CD4-positive, CD25-positive, alpha-beta regulatory T cell (primary cell): ENCODE results near the gene LRRTM4. TPM values are rescaled to one million over a fixed set of nuclear protein-coding genes. Genes with fewer than 3 reads are reported as not detected.

Experiments used
- ATAC-seq, 2 donors: fragments of 150-1000 bp; cut with Tn5 transposase; one replicate each; pipeline ENCODE4 v1.10.0; 2021; ENCODE audit warnings: low read depth in 2 of 2, moderate number of reproducible peaks in 2 of 2, moderate library complexity in 1 of 2
- DNase-seq, 3 donors: peaks; one replicate each; pipeline versions ENCODE4 v3.0.0 to v3.0.0-alpha.2; 2012 to 2022; ENCODE audit warnings: mixed read lengths in 1 of 3
- H3K27ac ChIP-seq: one replicate; pipeline ENCODE4 v1.7.0; 2013; ENCODE audit warnings: mild to moderate bottlenecking, low read length; ENCODE audit not compliant: insufficient read depth, poor library complexity, severe bottlenecking
- H3K27me3 ChIP-seq: one replicate; pipeline ENCODE4 v1.7.0; 2013; ENCODE audit warnings: low read length; ENCODE audit not compliant: control insufficient read depth, insufficient read depth
- H3K36me3 ChIP-seq: one replicate; pipeline ENCODE4 v1.7.0; 2013; ENCODE audit warnings: mild to moderate bottlenecking, low read length, moderate library complexity; ENCODE audit not compliant: control insufficient read depth, insufficient read depth
- H3K4me1 ChIP-seq: 2 replicates; pipeline ENCODE4 v1.7.0; 2013; ENCODE audit warnings: mild to moderate bottlenecking, low read length; ENCODE audit not compliant: insufficient read depth, control insufficient read depth, poor library complexity, severe bottlenecking
- H3K4me3 ChIP-seq: one replicate; pipeline ENCODE4 v1.7.0; 2013; ENCODE audit warnings: low read depth, mild to moderate bottlenecking, low read length, moderate library complexity
- H3K9me3 ChIP-seq, 2 experiments: 1 replicate in 1 of 2; 2 replicates in 1 of 2; pipeline ENCODE4 v1.7.0; 2013; ENCODE audit warnings: low read length in 2 of 2, mild to moderate bottlenecking in 1 of 2, moderate library complexity in 1 of 2; ENCODE audit not compliant: control insufficient read depth in 2 of 2
- H3K27ac Mint-ChIP-seq, 3 donors: one replicate each; pipeline ENCODE4 v1.8.0; 2020 to 2022; ENCODE audit warnings: mild to moderate bottlenecking in 3 of 3, mixed read lengths in 3 of 3, moderate library complexity in 2 of 3
- H3K27me3 Mint-ChIP-seq: one replicate; pipeline ENCODE4 v1.8.0; 2022; ENCODE audit warnings: mild to moderate bottlenecking, mixed read lengths
- H3K36me3 Mint-ChIP-seq: one replicate; pipeline ENCODE4 v1.8.0; 2020; ENCODE audit warnings: mixed read lengths
- H3K4me1 Mint-ChIP-seq, 4 donors: one replicate each; pipeline ENCODE4 v1.8.0; 2020 to 2022; ENCODE audit warnings: mixed read lengths in 4 of 4, mild to moderate bottlenecking in 1 of 4
- H3K4me3 Mint-ChIP-seq, 4 donors: one replicate each; pipeline ENCODE4 v1.8.0; 2020 to 2022; ENCODE audit warnings: mild to moderate bottlenecking in 4 of 4, mixed read lengths in 4 of 4, moderate library complexity in 3 of 4
- H3K9me3 Mint-ChIP-seq, 7 donors: one replicate each; pipeline ENCODE4 v1.8.0; 2020 to 2022; ENCODE audit warnings: mixed read lengths in 7 of 7, mild to moderate bottlenecking in 3 of 7, moderate library complexity in 2 of 7
- polyA plus RNA-seq, 4 donors: library from polyadenylated mRNA; unstranded; fragments of 300-500 nt; fragmentation: Illumina TruSeq; gene quantifications; one replicate each; pipeline ENCODE4 v1.2.3, GENCODE V29; 2021
- total RNA-seq: library from RNA; stranded (reverse); gene quantifications from one replicate; pipeline ENCODE4 v1.2.3, GENCODE V29; 2022

Gene LRRTM4
- total and polyA plus RNA-seq, 5 donors from 2014 or later: not detected

- Histone ChIP-seq H3K36me3 (no peaks in the 10 kb centered on the region), H3K4me1 (no peaks in the 10 kb centered on the region), H3K27ac (no peak overlapping the region), H3K4me3 (no peak overlapping the region), H3K27me3 (no peaks in the 10 kb centered on the region), H3K9me3 (peaks cover 0 to 9% of the 10 kb centered on the region in 2 experiments)
- Mint-ChIP-seq H3K27me3 (no peaks in the 10 kb centered on the region), H3K27ac (no peak overlapping the region), H3K4me3 (no peak overlapping the region), H3K36me3 (no peaks in the 10 kb centered on the region), H3K4me1 (no peaks in the 10 kb centered on the region), H3K9me3 (peaks cover 0 to 17% (median 0%) of the 10 kb centered on the region in 7 donors)
- no peak for ATAC-seq
- no peak for DNase-seq
These were observed 13.7 kb downstream of the LRRTM4 start for GRCh38 chr2:77508511-77508910.

DNA sequence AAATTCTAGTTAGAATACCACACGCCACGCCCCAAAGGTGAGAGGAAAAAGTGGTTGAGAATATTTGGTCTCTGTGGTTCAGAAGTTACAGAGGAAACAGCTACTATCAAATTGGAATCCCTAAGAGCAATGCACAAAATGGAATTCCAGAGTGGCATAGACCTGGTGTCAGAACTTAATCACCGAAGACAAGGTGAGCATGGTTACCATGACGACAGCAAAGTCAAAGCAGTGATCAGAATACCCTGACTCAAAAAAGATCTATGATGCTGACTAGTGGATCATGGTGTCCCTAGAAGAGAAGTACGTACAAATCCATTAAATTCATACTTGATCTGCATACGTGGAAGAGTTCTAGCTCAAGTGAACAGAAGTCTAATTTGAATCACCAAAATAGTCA, 14.5 kb downstream of the LRRTM4 start:
- Histone ChIP-seq H3K4me3 (no peak overlapping the region), H3K36me3 (no peaks in the 10 kb centered on the region), H3K4me1 (no peaks in the 10 kb centered on the region), H3K27me3 (no peaks in the 10 kb centered on the region), H3K27ac (no peak overlapping the region), H3K9me3 (peaks cover 0 to 9% of the 10 kb centered on the region in 2 experiments)
- Mint-ChIP-seq H3K4me3 (no peak overlapping the region), H3K9me3 (peaks cover 0 to 17% (median 0%) of the 10 kb centered on the region in 7 donors), H3K36me3 (no peaks in the 10 kb centered on the region), H3K27ac (no peak overlapping the region), H3K4me1 (no peaks in the 10 kb centered on the region), H3K27me3 (no peaks in the 10 kb centered on the region)
- ATAC-seq: no peak
- no peak for DNase-seq

GRCh38 chr2:77488141-77488540, 34.0 kb downstream of the LRRTM4 start:
- H3K9me3 Mint-ChIP-seq: peaks cover 3 to 16% (median 5%) of the 10 kb centered on the region in 7 donors
- H3K4me1 Mint-ChIP-seq: no peaks in the 10 kb centered on the region
- Histone ChIP-seq H3K27me3 (no peaks in the 10 kb centered on the region), H3K4me1 (no peaks in the 10 kb centered on the region), H3K4me3 (no peak overlapping the region), H3K36me3 (no peaks in the 10 kb centered on the region), H3K9me3 (peaks cover 0 to 9% of the 10 kb centered on the region in 2 experiments), H3K27ac (no peak overlapping the region)
- no peaks in the 10 kb centered on the region for H3K27me3 Mint-ChIP-seq
- no peaks in the 10 kb centered on the region for H3K36me3 Mint-ChIP-seq
- ATAC-seq: no peak
- H3K4me3 Mint-ChIP-seq: no peak overlapping the region
- H3K27ac Mint-ChIP-seq: no peak overlapping the region
- no peak for DNase-seq

DNA sequence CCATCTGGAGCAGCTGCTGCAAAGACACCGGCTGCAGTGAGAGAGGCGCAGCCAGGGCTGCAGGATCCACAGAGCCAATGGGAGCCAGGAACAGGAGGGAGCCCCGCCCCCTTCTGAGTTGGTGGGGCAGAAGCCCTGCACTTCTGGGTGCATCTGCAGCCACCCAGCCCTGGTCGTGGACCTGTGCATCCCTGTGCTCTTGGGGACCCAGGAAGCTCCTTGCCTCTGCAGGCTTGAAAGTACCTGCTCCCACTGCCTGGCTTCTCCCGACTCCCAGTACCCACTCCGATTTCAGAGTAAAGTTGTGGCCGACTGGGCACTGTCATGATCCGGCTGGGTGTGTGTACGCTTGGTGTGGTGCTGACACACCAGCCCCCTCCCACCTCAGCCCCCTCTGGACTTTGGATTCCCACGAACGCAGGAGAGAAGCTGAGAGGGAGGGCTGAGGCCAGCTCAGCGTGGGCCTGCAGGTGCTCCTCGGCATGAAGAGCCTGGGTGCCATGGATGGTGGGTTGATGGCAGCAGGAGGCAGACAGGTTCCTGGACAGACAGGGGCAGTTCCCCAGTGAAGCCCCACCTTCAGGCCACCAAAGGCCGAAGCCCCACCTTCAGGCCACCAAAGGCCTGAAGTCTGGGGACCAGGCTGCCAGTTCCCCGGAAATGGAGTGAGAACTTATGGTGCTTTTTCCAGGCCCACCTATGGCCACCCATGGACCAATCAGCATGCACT, 34.9 kb downstream of the LRRTM4 start:
- Histone ChIP-seq H3K27ac (no peak overlapping the region), H3K4me1 (no peaks in the 10 kb centered on the region), H3K27me3 (no peaks in the 10 kb centered on the region), H3K4me3 (no peak overlapping the region), H3K9me3 (peaks cover 0 to 9% of the 10 kb centered on the region in 2 experiments), H3K36me3 (no peaks in the 10 kb centered on the region)
- Mint-ChIP-seq H3K4me3 (no peak overlapping the region), H3K9me3 (peaks cover 3 to 16% (median 5%) of the 10 kb centered on the region in 7 donors), H3K27me3 (no peaks in the 10 kb centered on the region), H3K27ac (no peak overlapping the region), H3K36me3 (no peaks in the 10 kb centered on the region), H3K4me1 (no peaks in the 10 kb centered on the region)
- ATAC-seq (no peak), DNase-seq (no peak)

DNA sequence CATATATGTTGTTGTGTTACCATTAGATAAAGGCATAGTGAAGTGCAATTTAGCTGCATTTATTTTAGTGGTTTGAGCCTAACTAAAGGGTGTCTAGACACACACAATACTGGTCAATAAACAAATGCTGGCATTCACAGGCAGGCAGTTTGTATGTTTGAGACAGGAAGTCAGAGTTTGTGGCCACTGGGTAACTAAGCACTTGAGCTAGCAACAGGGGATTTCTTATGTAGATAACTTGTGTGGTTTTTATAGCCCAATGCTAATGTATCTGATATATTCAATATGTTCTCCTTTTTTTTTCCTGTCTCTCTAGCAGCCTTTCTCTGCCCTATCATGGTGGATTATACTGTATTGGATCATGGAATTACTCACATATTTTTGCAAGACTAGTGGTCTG, 38.1 kb downstream of the LRRTM4 start:
- Mint-ChIP-seq H3K9me3 (peaks cover 4 to 26% (median 8%) of the 10 kb centered on the region in 7 donors), H3K4me3 (no peak overlapping the region), H3K4me1 (no peaks in the 10 kb centered on the region), H3K36me3 (no peaks in the 10 kb centered on the region), H3K27ac (no peak overlapping the region), H3K27me3 (no peaks in the 10 kb centered on the region)
- no peaks in the 10 kb centered on the region for H3K27me3 ChIP-seq
- DNase-seq (no peak), ATAC-seq (no peak)
- H3K9me3 ChIP-seq: peaks cover 0 to 9% of the 10 kb centered on the region in 2 experiments
- no peaks in the 10 kb centered on the region for H3K36me3 ChIP-seq
- no peaks in the 10 kb centered on the region for H3K4me1 ChIP-seq
- no peak overlapping the region for H3K4me3 ChIP-seq
- no peak overlapping the region for H3K27ac ChIP-seq

DNA sequence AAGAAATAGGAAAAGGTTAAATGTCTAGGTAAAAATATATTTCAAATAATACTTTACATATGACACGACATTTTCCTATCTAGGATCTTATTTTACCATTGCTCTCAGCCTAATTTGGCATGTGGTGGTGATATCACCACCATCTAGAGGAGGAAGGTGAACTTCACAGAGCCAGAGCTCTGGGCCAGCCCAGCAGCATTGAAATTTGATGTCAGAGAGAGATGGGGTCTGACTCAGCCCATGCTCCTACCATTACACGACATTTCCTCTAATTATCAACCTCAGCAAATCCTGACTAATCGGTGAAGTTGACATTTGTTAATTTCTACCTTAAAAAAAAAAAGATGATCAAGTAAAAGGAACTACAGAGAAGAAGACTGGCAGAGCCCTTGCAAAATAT, 42.3 kb downstream of the LRRTM4 start:
- Mint-ChIP-seq H3K36me3 (no peaks in the 10 kb centered on the region), H3K4me3 (no peak overlapping the region), H3K27me3 (no peaks in the 10 kb centered on the region), H3K4me1 (no peaks in the 10 kb centered on the region), H3K9me3 (peaks cover 1 to 30% (median 8%) of the 10 kb centered on the region in 7 donors), H3K27ac (no peak overlapping the region)
- Histone ChIP-seq H3K4me3 (no peak overlapping the region), H3K36me3 (no peaks in the 10 kb centered on the region), H3K4me1 (no peaks in the 10 kb centered on the region), H3K9me3 (no peaks in the 10 kb centered on the region), H3K27me3 (no peaks in the 10 kb centered on the region), H3K27ac (no peak overlapping the region)
- ATAC-seq (no peak), DNase-seq (no peak)

DNA sequence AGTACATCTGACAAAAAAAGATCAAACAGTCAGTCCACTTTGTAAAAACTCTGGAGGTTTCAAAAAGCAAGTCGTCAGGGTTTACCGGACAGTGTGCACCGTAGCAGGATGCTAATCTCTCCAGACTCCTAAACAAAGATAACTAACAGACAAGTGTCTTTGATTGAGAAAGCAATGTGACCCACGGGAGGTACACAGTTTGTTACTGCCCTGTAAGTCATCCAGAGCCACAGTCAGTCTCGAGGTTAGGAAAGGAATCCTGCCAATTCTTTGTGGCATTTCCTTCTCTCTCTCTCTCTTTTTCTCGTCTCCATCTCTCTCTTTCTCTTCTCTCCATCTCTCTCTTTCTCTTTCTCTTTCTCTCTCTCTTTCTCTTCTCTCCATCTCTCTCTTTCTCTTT, 42.8 kb downstream of the LRRTM4 start:
- no peaks in the 10 kb centered on the region for H3K27me3 ChIP-seq
- H3K4me3 ChIP-seq: no peak overlapping the region
- H3K27me3 Mint-ChIP-seq: no peaks in the 10 kb centered on the region
- H3K27ac Mint-ChIP-seq: no peak overlapping the region
- no peaks in the 10 kb centered on the region for H3K4me1 ChIP-seq
- no peaks in the 10 kb centered on the region for H3K36me3 Mint-ChIP-seq
- DNase-seq (no peak), ATAC-seq (no peak)
- no peaks in the 10 kb centered on the region for H3K9me3 ChIP-seq
- H3K4me1 Mint-ChIP-seq: no peaks in the 10 kb centered on the region
- H3K9me3 Mint-ChIP-seq: peaks cover 1 to 30% (median 8%) of the 10 kb centered on the region in 7 donors
- no peaks in the 10 kb centered on the region for H3K36me3 ChIP-seq
- no peak overlapping the region for H3K27ac ChIP-seq
- no peak overlapping the region for H3K4me3 Mint-ChIP-seq

DNA sequence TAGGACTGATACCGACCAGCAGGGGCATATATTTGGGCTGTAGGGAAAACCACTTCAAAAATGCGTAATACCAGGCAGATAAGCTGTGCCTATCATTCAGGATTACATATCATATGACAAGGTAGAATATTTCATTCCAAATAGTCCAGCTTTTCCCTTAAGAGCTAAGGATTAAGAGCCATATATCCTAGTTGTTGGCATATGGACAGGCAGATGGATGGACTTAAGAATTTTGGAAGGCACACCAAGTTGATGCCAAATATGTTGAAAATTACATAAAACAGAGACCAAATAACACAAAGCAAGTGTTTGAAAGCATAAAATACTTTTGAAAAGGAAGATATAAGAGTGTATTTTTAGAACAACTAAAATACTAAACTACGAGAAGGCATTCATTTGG, 52.1 kb downstream of the LRRTM4 start:
- Histone ChIP-seq H3K4me1 (no peaks in the 10 kb centered on the region), H3K9me3 (peaks cover 0 to 9% of the 10 kb centered on the region in 2 experiments), H3K4me3 (no peak overlapping the region), H3K27ac (no peak overlapping the region), H3K27me3 (no peaks in the 10 kb centered on the region), H3K36me3 (no peaks in the 10 kb centered on the region)
- Mint-ChIP-seq H3K9me3 (peaks cover 8 to 28% (median 13%) of the 10 kb centered on the region in 7 donors), H3K27me3 (no peaks in the 10 kb centered on the region), H3K4me3 (no peak overlapping the region), H3K27ac (no peak overlapping the region), H3K4me1 (no peaks in the 10 kb centered on the region), H3K36me3 (no peaks in the 10 kb centered on the region)
- no peak for ATAC-seq
- no peak for DNase-seq
